H1 (cell line): ENCODE results near the gene SFT2D1. TPM values are rescaled to one million over a fixed set of nuclear protein-coding genes. Genes with fewer than 3 reads are reported as not detected.
"Not testable (repeated sequence)": the region's sequence is repeated elsewhere in the genome, so short reads cannot be mapped to it uniquely, and the experiment has no call there.

ENCODE experiments used
- CTCF ChIA-PET: fragments of 300-600 bp; sonication (Branson Sonifier 250); formaldehyde crosslinking; loops from one replicate; lab custom pipeline; 2021; ENCODE audit not compliant: partially characterized antibody; lab: Charles Lee
- POLR2A ChIA-PET: fragments of 300-600 bp; sonication (Branson Sonifier 250); formaldehyde crosslinking; loops from one replicate; lab custom pipeline; 2021; ENCODE audit warnings: inconsistent platforms; ENCODE audit not compliant: partially characterized antibody; lab: Charles Lee
- DNase-seq, 2 experiments: peaks; one replicate each; pipeline versions ENCODE4 v3.0.0 to v3.0.0-alpha.2; 2010 to 2022; ENCODE audit warnings: low spot score in 2 of 2, low read depth in 1 of 2, mixed read lengths in 1 of 2
- FAIRE-seq: peaks from 2 replicates; lab custom pipeline; 2011; peaks lifted over from hg19 to GRCh38; lab: Jason Lieb, UNC
- H2AFZ ChIP-seq: 2 replicates; pipeline ENCODE4 v1.8.1; 2012; ENCODE audit warnings: low read length, inconsistent platforms
- H2AK5ac ChIP-seq: 2 replicates; pipeline ENCODE4 v1.6.1; 2013; ENCODE audit warnings: low read depth, low read length
- H2BK120ac ChIP-seq: replicated peaks from 2 replicates; pipeline ENCODE3; 2013; ENCODE audit warnings: low read depth, low read length, inconsistent platforms
- H2BK12ac ChIP-seq: 2 replicates; pipeline ENCODE4 v1.6.1; 2013; ENCODE audit warnings: low read depth, low read length
- H2BK15ac ChIP-seq: 2 replicates; pipeline ENCODE4 v1.6.1; 2013; ENCODE audit warnings: low read length
- H2BK20ac ChIP-seq: 2 replicates; pipeline ENCODE4 v1.6.1; 2013; ENCODE audit warnings: low read length
- H2BK5ac ChIP-seq: 2 replicates; pipeline ENCODE4 v1.6.1; 2013; ENCODE audit warnings: low read depth, low read length
- H3K14ac ChIP-seq: 2 replicates; pipeline ENCODE4 v1.6.1; 2013; ENCODE audit warnings: inconsistent platforms; ENCODE audit not compliant: insufficient read length
- H3K18ac ChIP-seq: 2 replicates; pipeline ENCODE4 v1.6.1; 2013; ENCODE audit warnings: low read length; ENCODE audit errors: extremely low read depth
- H3K23ac ChIP-seq: 2 replicates; pipeline ENCODE4 v1.6.1; 2013; ENCODE audit warnings: inconsistent platforms; ENCODE audit not compliant: insufficient read length
- H3K23me2 ChIP-seq: 2 replicates; pipeline ENCODE4 v1.6.1; 2013; ENCODE audit warnings: low read depth, low read length
- H3K27ac ChIP-seq: 2 replicates; pipeline ENCODE4 v1.6.1; 2011; ENCODE audit warnings: low read depth, low read length, inconsistent platforms
- H3K27me3 ChIP-seq, 4 experiments: replicated peaks in 1 of 4; 1 replicate in 1 of 4; 2 replicates in 3 of 4; pipeline versions ENCODE4 v1.6.1 to v1.8.1; 2011 to 2013; ENCODE audit warnings: low read length in 3 of 4, mild to moderate bottlenecking in 3 of 4, inconsistent platforms in 2 of 4, mixed read lengths in 2 of 4, moderate library complexity in 1 of 4; ENCODE audit not compliant: control insufficient read depth in 3 of 4, insufficient read depth in 3 of 4; ENCODE audit errors: extremely low read depth in 1 of 4
- H3K36me3 ChIP-seq, 4 experiments: 2 replicates each; pipeline versions ENCODE4 v1.6.1 to v1.8.1; 2011 to 2013; ENCODE audit warnings: mild to moderate bottlenecking in 4 of 4, low read length in 3 of 4, moderate library complexity in 2 of 4, control low read depth in 1 of 4, inconsistent platforms in 1 of 4; ENCODE audit not compliant: insufficient read depth in 4 of 4, control insufficient read depth in 2 of 4
- H3K4ac ChIP-seq: replicated peaks from 2 replicates; pipeline ENCODE3; 2013; ENCODE audit warnings: low read length, low read depth, mixed read lengths, inconsistent platforms; ENCODE audit not compliant: insufficient read length
- H3K4me1 ChIP-seq, 4 experiments: replicated peaks in 1 of 4; 1 replicate in 1 of 4; 2 replicates in 3 of 4; pipeline versions ENCODE4 v1.6.1 to v1.8.1; 2011 to 2013; ENCODE audit warnings: low read length in 3 of 4, inconsistent platforms in 2 of 4, mixed read lengths in 1 of 4; ENCODE audit not compliant: insufficient read depth in 4 of 4, control insufficient read depth in 3 of 4
- H3K4me2 ChIP-seq, 2 experiments: 2 replicates each; pipeline versions ENCODE4 v1.6.1 to v1.8.1; 2011 to 2013; ENCODE audit warnings: low read depth in 2 of 2, low read length in 2 of 2, control low read depth in 1 of 2, inconsistent platforms in 1 of 2, mild to moderate bottlenecking in 1 of 2; ENCODE audit not compliant: insufficient read depth in 1 of 2
- H3K4me3 ChIP-seq, 4 experiments: fragments of 200-600, 300-600 bp in 1 of 4; sonication (generic), shearing (Covaris generic), sonication (Bioruptor Twin) in 1 of 4; 2 replicates each; pipeline versions ENCODE4 v1.5.1 to v1.8.1; 2011 to 2016; ENCODE audit warnings: low read length in 4 of 4, low read depth in 3 of 4, control low read depth in 2 of 4, inconsistent platforms in 2 of 4, mild to moderate bottlenecking in 2 of 4, mixed read lengths in 1 of 4, moderate library complexity in 1 of 4; ENCODE audit not compliant: insufficient read depth in 2 of 4; ENCODE audit errors: extremely low read depth in 1 of 4
- H3K56ac ChIP-seq: replicated peaks from 2 replicates; pipeline ENCODE3; 2013; ENCODE audit warnings: low read depth, mild to moderate bottlenecking, mixed read lengths, low read length, inconsistent platforms; ENCODE audit not compliant: insufficient read length
- H3K79me1 ChIP-seq: 2 replicates; pipeline ENCODE4 v1.6.1; 2013; ENCODE audit warnings: low read depth, low read length, control low read depth
- H3K79me2 ChIP-seq, 2 experiments: 2 replicates each; pipeline versions ENCODE4 v1.6.1 to v1.8.1; 2012 to 2013; ENCODE audit warnings: low read length in 2 of 2, mild to moderate bottlenecking in 2 of 2, inconsistent platforms in 1 of 2; ENCODE audit not compliant: insufficient read depth in 2 of 2, control insufficient read depth in 1 of 2
- H3K9ac ChIP-seq, 4 experiments: replicated peaks in 1 of 4; 1 replicate in 1 of 4; 2 replicates in 3 of 4; pipeline versions ENCODE4 v1.6.1 to v1.8.1; 2011 to 2013; ENCODE audit warnings: low read depth in 3 of 4, low read length in 3 of 4, control low read depth in 2 of 4, mild to moderate bottlenecking in 2 of 4, moderate library complexity in 2 of 4, inconsistent platforms in 1 of 4; ENCODE audit errors: extremely low read depth in 1 of 4
- H3K9me3 ChIP-seq, 2 experiments: 2 replicates each; pipeline versions ENCODE4 v1.6.1 to v1.8.1; 2012 to 2013; ENCODE audit warnings: mild to moderate bottlenecking in 2 of 2, moderate library complexity in 2 of 2, control low read depth in 1 of 2, inconsistent platforms in 1 of 2, low read depth in 1 of 2, low read length in 1 of 2, mixed read lengths in 1 of 2; ENCODE audit not compliant: insufficient read depth in 2 of 2
- H4K20me1 ChIP-seq, 2 experiments: replicated peaks in 1 of 2; 2 replicates each; pipeline versions ENCODE3 to v1.8.1; 2011 to 2013; ENCODE audit warnings: inconsistent platforms in 2 of 2, low read length in 2 of 2, mild to moderate bottlenecking in 1 of 2; ENCODE audit not compliant: insufficient read depth in 2 of 2, control insufficient read depth in 1 of 2
- H4K5ac ChIP-seq: 2 replicates; pipeline ENCODE4 v1.6.1; 2013; ENCODE audit warnings: low read length, low read depth, mixed read lengths, inconsistent platforms; ENCODE audit not compliant: insufficient read length
- H4K8ac ChIP-seq: 2 replicates; pipeline ENCODE4 v1.8.0; 2013; ENCODE audit warnings: mild to moderate bottlenecking, moderate library complexity, low read length, inconsistent platforms; ENCODE audit not compliant: insufficient read depth; ENCODE audit errors: extremely low read depth
- H4K91ac ChIP-seq: replicated peaks from 2 replicates; pipeline ENCODE3; 2013; ENCODE audit warnings: low read length, mixed read lengths, inconsistent platforms; ENCODE audit not compliant: insufficient read length
- CEBPB ChIP-seq: IDR thresholded peaks from 2 replicates; pipeline ENCODE4 v1.6.1; 2012; ENCODE audit warnings: low read depth, low read length
- KDM1A ChIP-seq: fragments of 200-600, 300-600 bp; sonication (generic); IDR thresholded peaks from 2 replicates; pipeline ENCODE4 v1.7.1; 2016; ENCODE audit warnings: mild to moderate bottlenecking, low read length, borderline replicate concordance
- WGBS, 2 experiments: shearing (Covaris generic) in 1 of 2; methylation state at CpG; one replicate each; pipeline versions ENCODE4 v1.1.6 to v1.1.7; 2013 to 2015; ENCODE audit warnings: low lambda C conversion rate in 2 of 2, mixed read lengths in 2 of 2, inconsistent platforms in 1 of 2, low coverage in 1 of 2, missing lambda C conversion rate in 1 of 2; ENCODE audit not compliant: insufficient replicate concordance in 2 of 2, insufficient coverage in 1 of 2, insufficient read length in 1 of 2; ENCODE audit errors: extremely low coverage in 1 of 2, missing lambda C conversion rate in 1 of 2; 5-methylcytosine and 5-hydroxymethylcytosine counted together
- polyA plus RNA-seq, 7 experiments: library from polyadenylated mRNA; depleted of rRNA in 3 of 7; stranded (reverse) in 5 of 7; unstranded in 2 of 7; fragments of >200 nt in 5 of 7; fragments of 200-250 nt in 2 of 7; gene quantifications; 1 replicate in 5 of 7; 2 replicates in 1 of 7; 4 replicates in 1 of 7; pipeline versions ENCODE4 v1.2.1 to v1.2.3, GENCODE V29; 2011 to 2013; ENCODE audit warnings: missing spikeins in 2 of 7, mixed read lengths in 2 of 7
- total RNA-seq: library from RNA; stranded (reverse); fragmentation: NEBNext Ultra II Directional; extraction: Animal tissue kit (Norgen Biotek cat#: 25700); gene quantifications from 2 replicates; pipeline ENCODE4 v1.2.1, GENCODE V29; 2021

The SFT2D1 gene
- total and polyA plus RNA-seq, 2 of the 8 experiments (the other 6 are each of a cell fraction or from before 2014, with no cell fraction given) = 52.3 to 76.1 TPM

GRCh38 chr6:166383802-166384363, 41.5 kb upstream of the SFT2D1 start:
- DNase-seq, H4K20me1 ChIP-seq, FAIRE-seq, H4K91ac ChIP-seq, H2BK20ac ChIP-seq, H3K56ac ChIP-seq, H3K36me3 ChIP-seq, H3K4me1 ChIP-seq, H2BK15ac ChIP-seq, H3K4ac ChIP-seq, H2BK12ac ChIP-seq, H3K23ac ChIP-seq, H3K79me2 ChIP-seq, H4K8ac ChIP-seq, H3K27me3 ChIP-seq, H3K23me2 ChIP-seq, H3K79me1 ChIP-seq, H3K18ac ChIP-seq, H2AK5ac ChIP-seq, H2BK120ac ChIP-seq, H3K14ac ChIP-seq, H3K9me3 ChIP-seq: not testable (repeated sequence)
- peak overlapping the region; percentile 72 to 83 (median 76) for H3K4me3 ChIP-seq
- H2BK5ac ChIP-seq = peak overlapping the region; percentile 66; the same call in 1 of the 2 replicates
- H4K5ac ChIP-seq = peak overlapping the region; percentile 1
- peak; percentile 57; the same call in 1 of the 2 replicates for TF ChIP-seq KDM1A
- peak; percentile 52; the same call in 1 of the 2 replicates for TF ChIP-seq CEBPB
- 36% methylated on average over 22 of the region's 22 CpGs; no CpG with 5 or more reads in 1 of the 2 experiments for WGBS, 2 experiments
- ChIA-PET CTCF (interaction anchor here (1.0 kb wide), 1 partner anchor 18 kb away, joined by 3 read pairs; no protein-coding TSS in a partner anchor), POLR2A (interaction anchor here (1.0 to 1.3 kb wide), 6 partner anchors 11 to 99 kb away, joined by 3 to 8 read pairs (median 3); partner anchors contain the start of gene PRR18)
- H3K27ac ChIP-seq = peak overlapping the region; percentile 55
- peak overlapping the region; percentile 78 to 100 for H3K4me2 ChIP-seq
- H2AFZ ChIP-seq = peak overlapping the region; percentile 71
- peak overlapping the region in 3 of 4 experiments; percentile 39 to 67 (median 56); a peak in 6 of 7 replicates for H3K9ac ChIP-seq
